Activated T-cell treated with anti-CD3 and anti-CD28 coated beads, Interleukin-2, amount 50 U/mL, for 4 hours (primary cell): ENCODE data around the gene PARVA. TPM values are rescaled to one million over a fixed set of nuclear protein-coding genes. Genes with fewer than 3 reads are reported as not detected.

ENCODE experiments used
- ATAC-seq, 2 donors: fragments of 200-7000 bp; cut with Tn5 transposase; one replicate each; pipeline ENCODE4 v1.10.0; 2021
- DNase-seq: peaks from one replicate; pipeline ENCODE4 v3.0.0-alpha.2; 2020
- H3K27me3 Mint-ChIP-seq: one replicate; pipeline ENCODE4 v1.8.0; 2021; ENCODE audit warnings: low read depth, mixed read lengths
- H3K36me3 Mint-ChIP-seq: one replicate; pipeline ENCODE4 v1.8.0; 2022; ENCODE audit warnings: mixed read lengths; ENCODE audit not compliant: insufficient read depth
- H3K4me1 Mint-ChIP-seq: one replicate; pipeline ENCODE4 v1.8.0; 2021; ENCODE audit warnings: low read depth, mixed read lengths
- H3K4me3 Mint-ChIP-seq: one replicate; pipeline ENCODE4 v1.8.0; 2021; ENCODE audit warnings: mild to moderate bottlenecking, moderate library complexity, mixed read lengths
- H3K9me3 Mint-ChIP-seq: one replicate; pipeline ENCODE4 v1.8.0; 2021; ENCODE audit warnings: mixed read lengths
- total RNA-seq, 3 donors: library from RNA; stranded (reverse); gene quantifications; one replicate each; pipeline ENCODE4 v1.2.1, GENCODE V29; 2021

Gene PARVA
- total RNA-seq, 3 donors from 2014 or later = 0.11 to 0.76 (median 0.15) TPM

DNA sequence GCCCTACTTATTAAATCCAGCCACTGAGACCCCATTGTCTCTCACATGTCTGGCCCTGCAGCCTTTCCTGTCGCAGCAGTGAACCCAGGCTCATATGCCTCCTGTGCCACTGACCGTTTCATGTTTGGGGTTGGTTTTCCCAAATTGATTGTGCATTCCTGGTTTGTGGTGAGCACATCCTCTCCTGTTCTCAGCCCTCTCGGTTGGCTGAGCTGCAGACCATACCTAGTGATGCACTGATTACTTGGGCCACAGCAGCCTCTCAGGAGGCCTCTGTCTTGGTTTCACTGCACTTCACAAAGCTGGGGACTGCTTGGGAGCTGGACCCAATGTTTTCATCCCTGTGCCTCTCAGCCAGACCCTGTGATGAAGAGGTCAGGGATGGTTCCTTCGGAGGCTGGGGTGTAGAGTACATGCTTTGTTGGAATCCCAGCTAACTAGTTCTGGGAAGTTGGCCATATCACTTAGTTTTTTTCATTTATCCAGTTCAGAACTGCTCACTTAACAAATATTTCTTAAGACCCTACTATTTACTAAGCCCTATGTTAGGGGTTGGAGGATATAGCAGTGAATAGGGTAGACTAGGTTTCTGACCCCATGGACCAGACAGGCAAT is 30.9 kb downstream of the PARVA start:
- Mint-ChIP-seq H3K4me1 (no peaks in the 10 kb centered on the region), H3K27me3 (peaks cover 9% of the 10 kb centered on the region), H3K9me3 (no peaks in the 10 kb centered on the region), H3K4me3 (no peak overlapping the region), H3K36me3 (no peaks in the 10 kb centered on the region)
- DNase-seq = no peak
- no peak for ATAC-seq

DNA sequence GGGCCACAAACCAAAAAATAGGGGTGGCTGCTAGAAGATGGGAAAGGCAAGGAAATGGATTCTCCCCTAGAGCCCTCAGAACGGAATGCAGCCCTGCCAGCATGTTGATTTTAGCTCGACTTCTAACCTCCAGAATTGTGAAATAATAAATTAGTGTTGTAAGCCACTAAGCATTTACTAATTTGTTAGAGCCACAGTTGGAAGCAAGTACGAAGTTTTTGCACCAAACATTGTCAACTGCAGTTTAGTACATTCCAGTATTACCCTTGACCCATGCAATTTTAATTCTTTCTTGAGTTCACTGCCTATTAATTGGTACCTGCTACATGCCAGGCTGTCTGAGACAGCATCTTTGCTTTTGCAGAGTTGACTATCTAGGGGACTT is 32.2 kb downstream of the PARVA start:
- no peak overlapping the region for H3K4me3 Mint-ChIP-seq
- no peaks in the 10 kb centered on the region for H3K9me3 Mint-ChIP-seq
- no peaks in the 10 kb centered on the region for H3K36me3 Mint-ChIP-seq
- ATAC-seq (no peak), DNase-seq (no peak)
- H3K27me3 Mint-ChIP-seq = peaks cover 9% of the 10 kb centered on the region
- no peaks in the 10 kb centered on the region for H3K4me1 Mint-ChIP-seq

DNA sequence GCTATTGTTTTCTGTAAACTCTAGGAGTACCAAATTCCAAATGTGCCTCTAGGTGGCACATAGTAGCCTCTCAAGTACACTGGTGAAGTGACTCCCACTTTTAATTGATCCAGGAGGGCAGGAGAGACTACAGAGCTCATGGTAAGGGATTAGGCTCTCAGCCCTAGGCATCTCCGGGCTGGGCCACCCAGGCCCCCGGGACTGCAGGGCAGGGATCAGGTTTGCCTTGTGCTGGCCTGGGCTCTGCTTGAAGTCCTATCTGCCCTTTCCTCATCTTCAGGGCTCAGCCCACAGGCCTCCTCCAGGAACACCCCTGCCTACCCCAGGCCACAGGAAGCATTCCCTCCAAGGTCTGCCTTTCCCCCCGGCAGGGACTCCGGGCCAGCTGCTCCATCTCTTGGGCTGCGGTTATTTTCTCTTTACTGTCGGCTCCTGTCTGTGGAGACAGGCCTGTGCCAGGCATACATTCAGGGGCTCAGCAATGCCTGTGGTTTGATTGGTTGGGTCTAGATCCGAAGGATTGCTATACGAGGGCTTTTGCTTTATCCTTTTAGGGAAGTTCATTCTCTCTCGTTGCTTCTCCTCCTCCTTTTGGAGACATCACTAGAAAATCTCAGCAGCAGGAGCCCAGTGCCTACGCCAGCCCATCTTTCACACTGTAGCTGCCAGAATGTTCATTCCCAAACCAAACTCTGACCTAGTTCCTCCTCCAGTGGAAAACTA is 32.8 kb downstream of the PARVA start:
- Mint-ChIP-seq H3K4me3 (no peak overlapping the region), H3K4me1 (no peaks in the 10 kb centered on the region), H3K27me3 (peaks cover 9% of the 10 kb centered on the region)

DNA sequence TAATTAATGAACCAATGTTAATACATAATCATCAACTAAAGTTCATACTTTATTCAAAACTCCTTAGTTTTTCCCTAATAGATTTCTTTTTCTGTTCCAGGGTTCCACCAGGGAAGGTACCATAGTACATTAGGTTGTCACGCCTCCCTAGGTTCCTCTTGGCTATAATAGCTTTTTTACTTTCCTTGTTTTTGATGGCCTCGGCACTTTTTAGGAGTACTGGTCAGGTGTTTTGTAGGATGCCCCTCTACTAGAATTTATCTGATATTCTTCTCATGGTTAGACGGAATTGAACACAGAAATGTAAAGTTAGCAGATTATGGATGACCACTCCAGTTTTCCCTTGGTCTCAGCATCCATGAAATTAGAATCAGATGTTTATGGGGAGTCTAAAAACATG is 34.0 kb downstream of the PARVA start:
- no peaks in the 10 kb centered on the region for H3K4me1 Mint-ChIP-seq

More for the DNA sequence above, 32.8 kb downstream of the PARVA start:
- DNase-seq (no peak), ATAC-seq (no peak)
- Mint-ChIP-seq H3K36me3 (no peaks in the 10 kb centered on the region), H3K9me3 (no peaks in the 10 kb centered on the region)

DNA sequence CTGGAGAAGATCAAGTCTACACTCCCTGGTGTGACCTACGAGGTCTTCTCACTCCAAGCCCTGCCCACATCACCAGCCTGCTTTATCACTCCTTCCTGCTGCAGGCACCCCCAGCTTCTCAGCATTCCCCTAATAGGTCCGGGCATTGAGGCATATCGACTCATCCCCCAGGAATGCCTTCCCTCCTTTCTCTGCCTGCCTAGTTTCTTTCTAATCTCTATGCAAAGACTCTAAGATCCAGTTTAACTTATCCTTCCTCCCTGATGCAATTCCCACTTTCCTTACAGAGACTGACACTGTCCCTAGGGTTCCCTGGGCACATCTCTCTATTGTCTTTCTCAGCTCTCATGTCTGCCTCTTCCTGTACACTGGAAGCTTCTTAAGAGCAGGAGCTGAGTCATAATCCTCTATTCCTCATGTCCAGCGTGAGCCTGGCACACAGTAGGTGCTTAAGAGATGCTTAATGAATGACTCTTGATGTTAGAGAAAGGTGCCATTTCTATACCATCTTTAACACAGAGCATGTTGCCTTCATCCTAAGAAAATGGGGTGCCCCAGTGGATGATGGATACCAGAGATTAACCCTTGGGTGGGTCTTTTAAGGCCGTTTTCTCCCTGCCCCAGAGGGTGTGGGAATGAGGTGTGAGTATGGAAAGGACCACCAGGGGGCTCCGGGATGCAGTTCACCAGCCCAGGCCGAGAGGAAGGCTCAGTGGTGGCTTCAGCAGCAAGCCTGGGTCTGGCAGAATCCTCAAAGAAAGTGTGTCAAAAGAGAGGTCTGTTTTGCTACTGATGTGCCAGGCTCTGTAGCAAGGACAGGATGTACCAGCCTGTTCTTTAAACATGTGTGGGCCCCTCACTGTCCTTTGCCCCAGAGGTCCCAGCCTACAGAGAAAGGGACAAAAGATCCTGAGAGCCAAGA is 34.7 kb downstream of the PARVA start:
- no peaks in the 10 kb centered on the region for H3K9me3 Mint-ChIP-seq
- peak in 1 of 2 donors; percentile 77 for ATAC-seq
- peaks cover 9% of the 10 kb centered on the region for H3K27me3 Mint-ChIP-seq
- no peak for DNase-seq
- H3K4me1 Mint-ChIP-seq = no peaks in the 10 kb centered on the region
- no peaks in the 10 kb centered on the region for H3K36me3 Mint-ChIP-seq
- H3K4me3 Mint-ChIP-seq = no peak overlapping the region

More for the DNA sequence above, 34.0 kb downstream of the PARVA start:
- ATAC-seq = no peak
- Mint-ChIP-seq H3K27me3 (peaks cover 9% of the 10 kb centered on the region), H3K4me3 (no peak overlapping the region), H3K9me3 (no peaks in the 10 kb centered on the region), H3K36me3 (no peaks in the 10 kb centered on the region)
- no peak for DNase-seq

GRCh38 chr11:12413141-12414052 is 36.0 kb downstream of the PARVA start:
- Mint-ChIP-seq H3K9me3 (no peaks in the 10 kb centered on the region), H3K4me3 (no peak overlapping the region), H3K4me1 (no peaks in the 10 kb centered on the region), H3K36me3 (no peaks in the 10 kb centered on the region), H3K27me3 (peaks cover 9% of the 10 kb centered on the region)
- DNase-seq (no peak), ATAC-seq (no peak)

- Mint-ChIP-seq H3K4me1 (no peaks in the 10 kb centered on the region), H3K9me3 (no peaks in the 10 kb centered on the region)
These were observed 37.2 kb downstream of the PARVA start for GRCh38 chr11:12414611-12415010.

GRCh38 chr11:12415342-12415966 is 38.1 kb downstream of the PARVA start:
- H3K36me3 Mint-ChIP-seq = no peaks in the 10 kb centered on the region
- DNase-seq (no peak), ATAC-seq (no peak)
- H3K4me1 Mint-ChIP-seq = no peaks in the 10 kb centered on the region
- peaks cover 8% of the 10 kb centered on the region for H3K27me3 Mint-ChIP-seq
- H3K9me3 Mint-ChIP-seq = no peaks in the 10 kb centered on the region
- H3K4me3 Mint-ChIP-seq = no peak overlapping the region

More at GRCh38 chr11:12414611-12415010, 37.2 kb downstream of the PARVA start:
- H3K36me3 Mint-ChIP-seq = no peaks in the 10 kb centered on the region
- DNase-seq (no peak), ATAC-seq (no peak)
- peaks cover 8% of the 10 kb centered on the region for H3K27me3 Mint-ChIP-seq
- no peak overlapping the region for H3K4me3 Mint-ChIP-seq

- no peak for DNase-seq
- no peaks in the 10 kb centered on the region for H3K9me3 Mint-ChIP-seq
- H3K4me1 Mint-ChIP-seq = no peaks in the 10 kb centered on the region
- H3K4me3 Mint-ChIP-seq = no peak overlapping the region
- peaks cover 8% of the 10 kb centered on the region for H3K27me3 Mint-ChIP-seq
- ATAC-seq = no peak
- H3K36me3 Mint-ChIP-seq = no peaks in the 10 kb centered on the region
These were observed 39.2 kb downstream of the PARVA start for GRCh38 chr11:12416552-12416951.

DNA sequence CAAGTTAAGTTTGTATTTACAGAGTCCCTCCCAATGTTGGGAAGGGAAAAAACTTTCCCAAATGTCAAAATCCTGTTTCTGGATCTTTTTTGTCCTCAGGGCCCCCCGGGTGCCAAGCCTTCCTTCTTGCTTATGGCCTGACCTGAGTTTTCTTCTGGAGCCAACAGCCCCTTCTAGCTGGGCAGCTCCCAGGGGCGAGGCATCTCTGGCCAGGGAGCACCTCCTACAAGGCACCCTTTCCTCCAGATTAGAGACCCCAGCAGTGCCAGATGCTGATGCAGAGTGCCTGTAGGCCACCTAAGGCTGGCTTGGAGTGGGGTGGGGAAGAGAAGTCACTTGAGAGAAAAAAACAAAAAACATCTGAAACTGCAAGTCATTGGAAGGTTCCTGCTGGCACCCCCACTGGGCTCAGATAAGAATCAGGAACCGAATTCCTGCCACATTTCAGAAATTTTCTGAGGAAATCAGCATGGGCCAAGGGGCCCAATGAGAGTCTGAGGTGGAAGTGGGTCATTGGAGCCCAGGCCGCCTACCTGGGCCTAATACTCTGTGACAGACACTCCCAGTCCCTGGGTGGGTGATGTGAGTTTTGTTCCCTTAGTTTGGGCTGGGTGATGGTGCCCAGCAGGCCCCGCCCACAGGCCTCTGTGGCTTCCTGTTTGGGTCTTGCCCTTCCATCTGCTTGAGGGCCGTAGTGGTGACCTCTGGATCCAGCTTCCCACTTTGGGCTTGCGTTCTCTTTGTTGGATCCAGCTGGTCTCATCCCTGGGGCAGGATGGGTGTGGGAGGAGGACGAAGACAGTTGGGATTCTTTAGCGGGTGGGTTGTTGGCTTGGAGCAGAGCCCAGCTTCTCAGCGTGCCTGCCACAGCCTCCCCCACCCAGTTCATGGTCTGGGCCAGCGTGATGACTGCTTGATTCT is 40.6 kb downstream of the PARVA start:
- Mint-ChIP-seq H3K4me3 (no peak overlapping the region), H3K36me3 (no peaks in the 10 kb centered on the region), H3K9me3 (no peaks in the 10 kb centered on the region), H3K27me3 (peaks cover 2% of the 10 kb centered on the region), H3K4me1 (no peaks in the 10 kb centered on the region)
- DNase-seq (no peak), ATAC-seq (no peak)

GRCh38 chr11:12420040-12420439 is 42.7 kb downstream of the PARVA start:
- ATAC-seq (no peak), DNase-seq (no peak)
- Mint-ChIP-seq H3K4me3 (no peak overlapping the region), H3K27me3 (no peaks in the 10 kb centered on the region), H3K9me3 (no peaks in the 10 kb centered on the region), H3K36me3 (no peaks in the 10 kb centered on the region), H3K4me1 (no peaks in the 10 kb centered on the region)

GRCh38 chr11:12420706-12421105 is 43.3 kb downstream of the PARVA start:
- Mint-ChIP-seq H3K27me3 (no peaks in the 10 kb centered on the region), H3K36me3 (no peaks in the 10 kb centered on the region), H3K4me1 (no peaks in the 10 kb centered on the region), H3K4me3 (no peak overlapping the region), H3K9me3 (no peaks in the 10 kb centered on the region)
- no peak for ATAC-seq
- DNase-seq = no peak

GRCh38 chr11:12421386-12421785 is 44.0 kb downstream of the PARVA start:
- ATAC-seq = no peak
- Mint-ChIP-seq H3K36me3 (no peaks in the 10 kb centered on the region), H3K4me1 (no peaks in the 10 kb centered on the region), H3K9me3 (no peaks in the 10 kb centered on the region), H3K4me3 (no peak overlapping the region), H3K27me3 (no peaks in the 10 kb centered on the region)
- no peak for DNase-seq
